GM23248 (cell line): ENCODE results near the gene ZNF837. TPM values are rescaled to one million over a fixed set of nuclear protein-coding genes. Genes with fewer than 3 reads are reported as not detected.

Experiments used
- DNase-seq: peaks from one replicate; pipeline ENCODE4 v3.0.0-alpha.2; 2015
- H2AFZ ChIP-seq: fragments of 200-600 bp; sonication (generic); 2 replicates; pipeline ENCODE4 v1.6.1; 2016; ENCODE audit warnings: antibody characterized with exemption
- H3F3A ChIP-seq: fragments of 200-600 bp; sonication (generic); 2 replicates; pipeline ENCODE4 v1.6.1; 2016; ENCODE audit warnings: mild to moderate bottlenecking, antibody characterized with exemption, mixed run types; ENCODE audit not compliant: insufficient read depth
- H3K27ac ChIP-seq: fragments of 200-600 bp; sonication (generic); 2 replicates; pipeline ENCODE4 v1.5.1; 2016; ENCODE audit warnings: mild to moderate bottlenecking
- H3K27me3 ChIP-seq: fragments of 200-600 bp; sonication (generic); replicated peaks from 2 replicates; pipeline ENCODE4 v1.6.1; 2016; ENCODE audit warnings: mild to moderate bottlenecking; ENCODE audit not compliant: insufficient read depth
- H3K36me3 ChIP-seq: fragments of 200-600 bp; sonication (generic); 2 replicates; pipeline ENCODE4 v1.6.1; 2016; ENCODE audit warnings: low read depth, mild to moderate bottlenecking
- H3K4me1 ChIP-seq: fragments of 200-600 bp; sonication (generic); 2 replicates; pipeline ENCODE4 v1.6.1; 2016; ENCODE audit warnings: mild to moderate bottlenecking; ENCODE audit not compliant: insufficient read depth
- H3K4me2 ChIP-seq: fragments of 200-600 bp; sonication (generic); one replicate; pipeline ENCODE4 v1.6.1; 2016; ENCODE audit warnings: mild to moderate bottlenecking; ENCODE audit not compliant: unreplicated experiment
- H3K4me3 ChIP-seq: fragments of 200-600 bp; sonication (generic); 2 replicates; pipeline ENCODE4 v1.5.1; 2016; ENCODE audit warnings: mild to moderate bottlenecking
- H3K79me2 ChIP-seq: fragments of 200-600 bp; sonication (generic); 2 replicates; pipeline ENCODE4 v1.6.1; 2016; ENCODE audit warnings: mild to moderate bottlenecking; ENCODE audit not compliant: insufficient read depth
- H3K9ac ChIP-seq: fragments of 200-600 bp; sonication (generic); 2 replicates; pipeline ENCODE4 v1.6.1; 2016; ENCODE audit warnings: mild to moderate bottlenecking
- H3K9me2 ChIP-seq: fragments of 200-600 bp; sonication (generic); 2 replicates; pipeline ENCODE4 v1.6.1; 2016; ENCODE audit warnings: mixed run types, mild to moderate bottlenecking, moderate library complexity; ENCODE audit not compliant: insufficient read depth
- H3K9me3 ChIP-seq: fragments of 200-600 bp; sonication (generic); one replicate; pipeline ENCODE4 v1.6.1; 2017; ENCODE audit warnings: low read depth
- H4K20me1 ChIP-seq: fragments of 200-600 bp; sonication (generic); 2 replicates; pipeline ENCODE4 v1.6.0; 2016; ENCODE audit not compliant: insufficient read depth
- EZH2 ChIP-seq: fragments of 200-600 bp; sonication (generic); IDR thresholded peaks from 2 replicates; pipeline ENCODE4 v1.6.1; 2018; ENCODE audit warnings: antibody characterized with exemption, mild to moderate bottlenecking; ENCODE audit not compliant: insufficient read depth, poor library complexity, severe bottlenecking
- EZH2phosphoT487 ChIP-seq: fragments of 200-600 bp; sonication (generic); IDR thresholded peaks from 2 replicates; pipeline ENCODE4 v1.6.1; 2018; ENCODE audit warnings: antibody characterized with exemption, moderate library complexity, mild to moderate bottlenecking, low read depth; ENCODE audit not compliant: insufficient read depth
- WGBS, 2 experiments: methylation state at CpG; one replicate each; pipeline ENCODE4 v1.1.6; 2015 to 2017; ENCODE audit warnings: low lambda C conversion rate in 2 of 2, low coverage in 1 of 2; ENCODE audit errors: missing lambda C conversion rate in 2 of 2; 5-methylcytosine and 5-hydroxymethylcytosine counted together
- in situ Hi-C: fragments of 300-500 bp; cut with MboI; formaldehyde crosslinking; loops from 2 replicates; pipeline ENCODE4 v1.15.0; 2020
- polyA plus RNA-seq: library from polyadenylated mRNA; unstranded; fragments of >200 nt; fragmentation: Nextera tagmentation; extraction: Ambion mirVana; gene quantifications from 2 replicates; pipeline ENCODE4 v1.2.1, GENCODE V29; 2016
- total RNA-seq: library from RNA; depleted of rRNA; stranded (reverse); fragments of >200 nt; shearing (Covaris generic); gene quantifications from 2 replicates; pipeline ENCODE4 v1.2.3, GENCODE V29; 2014

ZNF837 gene
- total and polyA plus RNA-seq, 2 experiments from 2014 or later, result 1.4 to 5.3 TPM

GRCh38 chr19:58352760-58353671, 27.8 kb downstream of the ZNF837 start, which contains the start of gene A1BG:
Gene A1BG (minus strand): TSS chr19:58353492. CDS start chr19:58353437, 55 bp downstream.
- no peaks in the 10 kb centered on the region for H3K9me2 ChIP-seq
- no peaks in the 10 kb centered on the region for H3K9me3 ChIP-seq
- H3K27me3 ChIP-seq, result no peaks in the 10 kb centered on the region
- no peak within 1 kb of the TSS for H3K4me2 ChIP-seq
- H3K27ac ChIP-seq, result no peak within 1 kb of the TSS
- H4K20me1 ChIP-seq, result no peaks in the 10 kb centered on the region
- H3K79me2 ChIP-seq, result peaks cover 21% of the 10 kb centered on the region
- DNase-seq, result no peak
- in situ Hi-C loops, result no loop called here
- 81 to 83% methylated on average over 22 to 26 of the region's 26 CpGs for WGBS, 2 experiments
- H3F3A ChIP-seq, result peaks cover 9% of the 10 kb centered on the region; the same call in 1 of the 2 replicates
- H3K36me3 ChIP-seq, result no peaks in the 10 kb centered on the region
- TF ChIP-seq EZH2, result no peak
- TF ChIP-seq EZH2phosphoT487, result no peak
- H3K4me3 ChIP-seq, result no peak within 1 kb of the TSS
- no peak within 1 kb of the TSS for H3K9ac ChIP-seq
- H2AFZ ChIP-seq, result no peak within 1 kb of the TSS
- H3K4me1 ChIP-seq, result no peaks in the 10 kb centered on the region; the same call in 1 of the 2 replicates

GRCh38 chr19:58351990-58352755, 28.7 kb downstream of the ZNF837 start:
- Histone ChIP-seq H3K4me3 (no peak overlapping the region), H3K9me2 (no peaks in the 10 kb centered on the region), H4K20me1 (no peaks in the 10 kb centered on the region), H3K36me3 (no peaks in the 10 kb centered on the region), H3K79me2 (peaks cover 23% of the 10 kb centered on the region), H3K27me3 (no peaks in the 10 kb centered on the region), H3K4me2 (no peak overlapping the region), H3K9ac (no peak overlapping the region), H3K27ac (no peak overlapping the region), H3F3A (peaks cover 9% of the 10 kb centered on the region; the same call in 1 of the 2 replicates), H3K4me1 (no peaks in the 10 kb centered on the region; the same call in 1 of the 2 replicates), H3K9me3 (no peaks in the 10 kb centered on the region), H2AFZ (no peak overlapping the region)
- DNase-seq, result no peak
- in situ Hi-C loops, result no loop called here
- WGBS, 2 experiments, result 60 to 64% methylated on average over 20 to 23 of the region's 23 CpGs
- TF ChIP-seq EZH2 (no peak), EZH2phosphoT487 (no peak)

- no peaks in the 10 kb centered on the region for H3K36me3 ChIP-seq
- no peak overlapping the region for H3K4me2 ChIP-seq
- H3K9me2 ChIP-seq, result no peaks in the 10 kb centered on the region
- H3K4me3 ChIP-seq, result no peak overlapping the region
- peaks cover 9% of the 10 kb centered on the region; the same call in 1 of the 2 replicates for H3F3A ChIP-seq
- no peak overlapping the region for H3K9ac ChIP-seq
- H3K9me3 ChIP-seq, result no peaks in the 10 kb centered on the region
- no peak overlapping the region for H2AFZ ChIP-seq
- no peaks in the 10 kb centered on the region; the same call in 1 of the 2 replicates for H3K4me1 ChIP-seq
- DNase-seq, result no peak
- H3K79me2 ChIP-seq, result peaks cover 29% of the 10 kb centered on the region
- WGBS, 2 experiments, result 74 to 78% methylated on average over 9 of the region's 9 CpGs
- H3K27ac ChIP-seq, result no peak overlapping the region
- in situ Hi-C loops, result no loop called here
- no peaks in the 10 kb centered on the region for H3K27me3 ChIP-seq
- no peaks in the 10 kb centered on the region for H4K20me1 ChIP-seq
- no peak for TF ChIP-seq EZH2phosphoT487
- no peak for TF ChIP-seq EZH2
Measured at GRCh38 chr19:58351558-58351878, 29.3 kb downstream of the ZNF837 start.

- H3K9me2 ChIP-seq, result no peaks in the 10 kb centered on the region
- TF ChIP-seq EZH2 (no peak), EZH2phosphoT487 (no peak)
- in situ Hi-C loops, result no loop called here
- H3K4me3 ChIP-seq, result no peak overlapping the region
- peaks cover 10% of the 10 kb centered on the region; the same call in 1 of the 2 replicates for H3F3A ChIP-seq
- no peaks in the 10 kb centered on the region for H3K9me3 ChIP-seq
- H3K36me3 ChIP-seq, result no peaks in the 10 kb centered on the region
- DNase-seq, result no peak
- no peak overlapping the region for H3K27ac ChIP-seq
- WGBS, 2 experiments, result 82 to 86% methylated on average over 34 of the region's 34 CpGs
- H4K20me1 ChIP-seq, result no peaks in the 10 kb centered on the region
- no peak overlapping the region for H3K4me2 ChIP-seq
- peaks cover 31% of the 10 kb centered on the region for H3K79me2 ChIP-seq
- no peaks in the 10 kb centered on the region; the same call in 1 of the 2 replicates for H3K4me1 ChIP-seq
- no peaks in the 10 kb centered on the region for H3K27me3 ChIP-seq
- no peak overlapping the region for H2AFZ ChIP-seq
- no peak overlapping the region for H3K9ac ChIP-seq
Measured at GRCh38 chr19:58350871-58351557, 29.8 kb downstream of the ZNF837 start.
